Pancreas (tissue), 10 donors: ENCODE data around the gene KRT86. TPM values are rescaled to one million over a fixed set of nuclear protein-coding genes. Genes with fewer than 3 reads are reported as not detected.
A peak's percentile ranks its signal among the peaks of the same experiment; 100 is the strongest.

Experiments
- ATAC-seq, 4 donors: fragments of 200-7000 bp; cut with Tn5 transposase; one replicate each; pipeline versions ENCODE4 v1.8.0 to v1.9.1; 2020; ENCODE audit warnings: mild to moderate bottlenecking in 4 of 4, moderate library complexity in 4 of 4
- DNase-seq, 6 donors: peaks; one replicate each; pipeline ENCODE4 v3.0.0-alpha.2; 2020
- FAIRE-seq: peaks from 2 replicates; lab custom pipeline; 2012; peaks lifted over from hg19 to GRCh38; lab: Jason Lieb, UNC
- H3K27ac ChIP-seq, 4 donors: fragments of 200-600 bp; sonication (generic); 1 replicate in 3 of 4; 2 replicates in 1 of 4; pipeline versions ENCODE4 v1.5.0 to v1.8.0; 2020
- H3K27me3 ChIP-seq, 4 donors: fragments of 200-600 bp; one replicate each; pipeline ENCODE4 v1.8.0; 2021
- H3K36me3 ChIP-seq, 3 donors: fragments of 200-600 bp; sonication (generic) in 1 of 3; one replicate each; pipeline versions ENCODE4 v1.5.0 to v1.8.0; 2020 to 2021
- H3K4me1 ChIP-seq, 3 donors: fragments of 200-600 bp; one replicate each; pipeline ENCODE4 v1.8.0; 2021
- H3K4me3 ChIP-seq, 4 donors: fragments of 200-600 bp; sonication (generic) in 2 of 4; one replicate each; pipeline versions ENCODE4 v1.5.0 to v1.8.0; 2020 to 2021
- H3K9me3 ChIP-seq, 4 donors: fragments of 200-600 bp; one replicate each; pipeline ENCODE4 v1.8.0; 2021
- CTCF ChIP-seq, 4 donors: fragments of 200-600 bp; sonication (generic) in 3 of 4; IDR thresholded peaks; one replicate each; pipeline versions ENCODE4 v1.5.0 to v1.8.0; 2021; ENCODE audit warnings: antibody characterized with exemption in 4 of 4
- WGBS, 2 donors: extraction: QIAGEN DNeasy Blood & Tissue Kit; methylation state at CpG; one replicate each; pipeline ENCODE4 v1.1.7; 2013; 5-methylcytosine and 5-hydroxymethylcytosine counted together
- intact Hi-C, 3 donors: fragments of 100-400 bp; cut with DNase I; formaldehyde crosslinking; loops; one replicate each; pipeline versions ENCODE4 v1.11.1 to v1.14.2; 2022
- polyA plus RNA-seq, 2 donors: library from polyadenylated mRNA; stranded (reverse); fragments of 200-250 nt; gene quantifications; one replicate each; pipeline ENCODE4 v1.2.3, GENCODE V29; 2013
- total RNA-seq, 6 donors: library from RNA; stranded (reverse); fragmentation: NEBNext Ultra II Directional in 4 of 6; extraction: Animal tissue kit (Norgen Biotek cat#: 25700) in 4 of 6; gene quantifications; one replicate each; pipeline versions ENCODE4 v1.2.1 to v1.2.4, GENCODE V29; 2021 to 2023
- donor health status: healthy with polysubstance abuse.
- donor health status: DM: no; HTN: no; CAD: no; lungs with moderate emphysema.
- donor health status: DM: no; HTN: no; CAD: no.
- donor health status: control.
- donor health status: control.
- donor health status: Bipolar disorder and iron deficiency.
- donor health status: DM: yes; HTN: yes; CAD: no.
- donor health status: DM: no; HTN: no; CAD: no.
- donor health status: DM: no; HTN: no; CAD: no.
- donor health status: DM: yes; HTN: yes; CAD: no.

Gene KRT86
- total and polyA plus RNA-seq, 8 donors: 0.60 to 3.3 (median 1.8) TPM

GRCh38 chr12:52228931-52229330 is 45.5 kb upstream of the KRT86 start:
- Histone ChIP-seq H3K4me1 (peaks cover 8 to 21% (median 20%) of the 10 kb centered on the region in 3 donors), H3K27me3 (no peaks in the 10 kb centered on the region), H3K27ac (no peak overlapping the region), H3K9me3 (no peaks in the 10 kb centered on the region), H3K4me3 (no peak overlapping the region), H3K36me3 (no peaks in the 10 kb centered on the region)
- DNase-seq (peak in 2 of 6 donors; percentile 3 to 42), FAIRE-seq (no peak), ATAC-seq (no peak)
- TF ChIP-seq CTCF (IDR thresholded peaks at IDR 0.05): no peak
- intact Hi-C loops: no loop called here
- 91 to 92% methylated on average over 6 of the region's 6 CpGs for WGBS, 2 donors

GRCh38 chr12:52229836-52230343 is 44.6 kb upstream of the KRT86 start:
- H3K9me3 ChIP-seq: no peaks in the 10 kb centered on the region
- ATAC-seq: no peak
- DNase-seq: no peak
- intact Hi-C loops: no loop called here
- no peak for TF ChIP-seq CTCF (IDR thresholded peaks at IDR 0.05)
- H3K4me1 ChIP-seq: peaks cover 8 to 22% (median 20%) of the 10 kb centered on the region in 3 donors
- 86 to 95% methylated on average over 2 of the region's 2 CpGs for WGBS, 2 donors
- FAIRE-seq: no peak
- H3K27me3 ChIP-seq: no peaks in the 10 kb centered on the region
- peak overlapping the region in 1 of 4 donors; percentile 30 for H3K27ac ChIP-seq
- H3K36me3 ChIP-seq: no peaks in the 10 kb centered on the region
- H3K4me3 ChIP-seq: no peak overlapping the region

GRCh38 chr12:52230364-52231281 is 43.8 kb upstream of the KRT86 start:
- DNase-seq (peak in 5 of 6 donors; percentile 39 to 75 (median 62)), FAIRE-seq (no peak), ATAC-seq (peak; percentile 38 to 75 (median 66))
- Histone ChIP-seq H3K9me3 (no peaks in the 10 kb centered on the region), H3K27ac (peak overlapping the region in 3 of 4 donors; percentile 30 to 78 (median 44)), H3K4me3 (no peak overlapping the region), H3K36me3 (no peaks in the 10 kb centered on the region), H3K4me1 (peaks cover 8 to 29% (median 24%) of the 10 kb centered on the region in 3 donors), H3K27me3 (no peaks in the 10 kb centered on the region)
- intact Hi-C loops: no loop called here
- WGBS, 2 donors: 26 to 29% methylated on average over 8 of the region's 8 CpGs
- TF ChIP-seq CTCF (IDR thresholded peaks at IDR 0.05): no peak

- H3K4me3 ChIP-seq: no peak overlapping the region
- intact Hi-C loops: no loop called here
- ATAC-seq: peak in 1 of 4 donors; percentile 4
- 54 to 64% methylated on average over 16 of the region's 16 CpGs for WGBS, 2 donors
- no peak for FAIRE-seq
- H3K27ac ChIP-seq: peak overlapping the region in 3 of 4 donors; percentile 30 to 78 (median 44)
- no peak for TF ChIP-seq CTCF (IDR thresholded peaks at IDR 0.05)
- DNase-seq: peak in 2 of 6 donors; percentile 44
- no peaks in the 10 kb centered on the region for H3K9me3 ChIP-seq
- H3K27me3 ChIP-seq: no peaks in the 10 kb centered on the region
- H3K36me3 ChIP-seq: no peaks in the 10 kb centered on the region
- H3K4me1 ChIP-seq: peaks cover 12 to 38% (median 33%) of the 10 kb centered on the region in 3 donors
These were observed 42.9 kb upstream of the KRT86 start for GRCh38 chr12:52231305-52232202.
